ENCODE measurements around the gene GLTP.

DNA sequence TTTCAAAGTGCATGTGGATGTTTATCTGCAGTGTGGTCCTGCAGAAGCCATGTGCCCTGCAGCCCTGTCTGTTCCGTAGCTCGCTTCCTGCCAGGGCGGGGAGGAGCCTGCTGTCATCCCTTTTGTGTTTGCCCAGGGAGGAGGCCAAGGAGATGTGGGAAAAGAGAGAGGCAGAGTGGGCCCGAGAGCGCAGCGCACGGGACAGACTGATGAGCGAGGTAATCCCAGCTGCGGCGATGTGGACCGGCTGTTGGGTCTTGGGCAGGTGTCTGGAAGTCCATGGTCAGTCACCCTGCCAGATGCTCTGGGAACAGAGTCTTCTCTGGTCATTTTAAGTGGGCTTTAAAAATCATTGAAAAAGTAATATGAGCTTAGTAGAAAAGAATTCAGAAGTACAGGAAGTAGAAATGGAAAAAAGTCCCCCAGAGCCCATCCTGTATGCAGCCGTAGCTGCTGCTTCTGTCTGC is 32.5 kb upstream of the GLTP start:
- TF ChIP-seq RBM22 (optimal IDR thresholded peaks at IDR 0.05; ENCODE audit: low read length) (no peak), RAD21 (CRISPR knock-in tag; IDR thresholded peaks at IDR 0.05) (no peak)
